Tibial artery (tissue), 4 donors: ENCODE measurements around the gene MPV17L2.

Source experiments
- DNase-seq, 2 donors: peaks; one replicate each; pipeline ENCODE4 v3.0.0-alpha.2; 2019
- H3K27ac ChIP-seq, 2 donors: fragments of 200-600 bp; sonication (generic) in 1 of 2; 1 replicate in 1 of 2; 2 replicates in 1 of 2; pipeline ENCODE4 v1.5.1; 2018 to 2019; ENCODE audit warnings: mild to moderate bottlenecking in 1 of 2
- H3K27me3 ChIP-seq, 2 donors: fragments of 200-600 bp; sonication (generic) in 1 of 2; one replicate each; pipeline versions ENCODE4 v1.5.1 to v1.6.0; 2016 to 2019
- H3K36me3 ChIP-seq, 3 donors: fragments of 200-600 bp; sonication (generic) in 2 of 3; one replicate each; pipeline ENCODE4 v1.5.1; 2016 to 2019; ENCODE audit warnings: mild to moderate bottlenecking in 2 of 3
- H3K4me1 ChIP-seq, 4 donors: fragments of 200-600 bp; sonication (generic) in 2 of 4; 1 replicate in 3 of 4; 2 replicates in 1 of 4; pipeline ENCODE4 v1.5.1; 2016 to 2019
- H3K4me3 ChIP-seq, 2 donors: fragments of 200-600 bp; sonication (generic) in 1 of 2; 1 replicate in 1 of 2; 2 replicates in 1 of 2; pipeline ENCODE4 v1.5.1; 2018 to 2019; ENCODE audit warnings: mild to moderate bottlenecking in 2 of 2
- H3K9me3 ChIP-seq, 3 donors: fragments of 200-600 bp; sonication (generic) in 1 of 3; one replicate each; pipeline ENCODE4 v1.5.1; 2016 to 2019
- CTCF ChIP-seq, 2 experiments: fragments of 200-600 bp in 1 of 2; fragments of 450-650 bp in 1 of 2; IDR thresholded peaks; one replicate each; pipeline ENCODE4 v1.5.1; 2017 to 2019; ENCODE audit warnings: antibody characterized with exemption in 2 of 2, mild to moderate bottlenecking in 1 of 2, moderate library complexity in 1 of 2
- intact Hi-C: fragments of 100-400 bp; cut with DNase I; formaldehyde crosslinking; loops from one replicate; pipeline ENCODE4 v1.15.0; 2023; ENCODE audit warnings: low total_unique reads

Gene MPV17L2

GRCh38 chr19:18153556-18154134, 39.4 kb upstream of the MPV17L2 start:
- no peak for DNase-seq
- H3K27ac ChIP-seq = peak overlapping the region; percentile 95 to 98
- H3K27me3 ChIP-seq = no peaks in the 10 kb centered on the region
- H3K4me1 ChIP-seq = peaks cover 7 to 48% (median 40%) of the 10 kb centered on the region in 4 donors
- no peak for TF ChIP-seq CTCF (IDR thresholded peaks at IDR 0.05)
- H3K9me3 ChIP-seq = no peaks in the 10 kb centered on the region
- peaks cover 5 to 20% (median 11%) of the 10 kb centered on the region in 3 donors for H3K36me3 ChIP-seq
- intact Hi-C loops = loop anchor here (5.0 kb wide), 1 partner anchor 36 kb away; no protein-coding TSS in a partner anchor
- H3K4me3 ChIP-seq = peak overlapping the region; percentile 76 to 98

DNA sequence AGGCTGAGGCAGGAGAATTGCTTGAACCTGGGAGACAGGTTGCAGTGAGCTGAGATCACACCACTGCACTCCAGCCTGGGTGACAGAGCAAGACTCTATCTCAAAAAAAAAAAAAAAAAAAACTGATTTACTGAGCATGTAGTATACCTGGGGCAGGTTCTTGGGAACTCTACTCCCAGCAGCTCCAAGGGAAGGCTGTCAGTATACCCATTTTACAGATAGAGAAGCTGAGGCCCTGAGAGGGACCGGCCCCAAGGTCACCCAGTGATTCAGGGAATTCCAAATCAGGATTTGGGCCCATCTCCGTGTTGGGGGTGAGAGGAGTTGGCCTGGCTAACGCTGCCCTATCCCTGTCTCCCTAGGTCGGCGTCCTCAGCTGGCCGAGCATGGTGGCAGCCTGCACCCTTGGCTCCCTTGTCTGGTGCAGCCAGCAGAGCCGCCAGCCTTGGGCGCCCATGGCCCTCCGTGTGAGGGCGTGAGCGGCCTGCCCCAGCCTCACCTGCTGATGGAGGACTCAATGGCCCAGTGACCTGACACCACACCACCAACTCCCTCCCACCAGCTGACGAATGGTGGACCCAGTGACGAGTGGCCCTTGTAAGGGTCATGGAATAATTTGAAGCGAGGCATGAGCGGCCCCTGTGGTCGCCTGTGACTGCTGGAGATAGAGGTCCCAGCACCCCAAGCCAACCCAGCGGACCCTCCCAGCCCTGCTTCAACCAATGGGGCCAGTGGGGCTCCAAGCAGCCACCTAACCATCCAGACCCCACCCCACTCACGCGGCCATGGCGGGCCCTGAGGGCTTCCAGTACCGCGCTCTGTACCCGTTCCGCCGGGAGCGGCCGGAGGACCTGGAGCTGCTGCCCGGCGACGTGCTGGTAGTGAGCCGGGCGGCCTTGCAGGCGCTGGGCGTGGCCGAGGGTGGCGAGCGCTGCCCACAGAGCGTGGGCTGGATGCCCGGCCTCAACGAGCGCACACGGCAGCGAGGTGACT, 37.6 kb upstream of the MPV17L2 start:
- H3K9me3 ChIP-seq = no peaks in the 10 kb centered on the region
- H3K27me3 ChIP-seq = no peaks in the 10 kb centered on the region
- H3K4me1 ChIP-seq = peaks cover 7 to 51% (median 40%) of the 10 kb centered on the region in 4 donors
- peaks cover 5 to 8% (median 8%) of the 10 kb centered on the region in 3 donors for H3K36me3 ChIP-seq
- DNase-seq = no peak
- H3K4me3 ChIP-seq = no peak overlapping the region
- TF ChIP-seq CTCF (IDR thresholded peaks at IDR 0.05) = no peak
- intact Hi-C loops = no loop called here
- peak overlapping the region; percentile 64 to 76 for H3K27ac ChIP-seq

DNA sequence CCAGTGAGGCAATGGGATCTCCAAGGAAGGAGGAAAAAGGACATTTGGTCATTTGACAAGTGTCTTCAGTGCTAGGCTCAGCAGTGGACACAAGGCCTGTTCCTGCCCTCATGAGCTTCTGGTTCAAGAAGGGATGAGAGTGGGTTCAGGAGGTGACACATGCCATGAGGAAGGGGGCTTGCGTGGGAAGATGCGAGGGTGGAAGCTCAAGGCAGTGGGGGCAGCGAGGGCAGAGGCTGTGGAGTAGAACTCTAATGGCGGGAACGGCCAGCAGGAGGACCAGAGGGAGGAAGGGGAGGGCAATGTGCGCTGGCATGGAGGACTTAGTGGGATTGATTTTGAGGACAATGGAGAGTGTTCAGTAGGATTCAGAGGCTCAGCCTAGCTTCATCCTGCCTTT, 36.8 kb upstream of the MPV17L2 start:
- intact Hi-C loops = no loop called here
- Histone ChIP-seq H3K36me3 (peaks cover 5 to 8% (median 8%) of the 10 kb centered on the region in 3 donors), H3K9me3 (no peaks in the 10 kb centered on the region), H3K4me1 (peaks cover 7 to 57% (median 44%) of the 10 kb centered on the region in 4 donors), H3K27me3 (no peaks in the 10 kb centered on the region), H3K27ac (peak overlapping the region; percentile 64 to 76), H3K4me3 (no peak overlapping the region)
- DNase-seq = no peak
- TF ChIP-seq CTCF (IDR thresholded peaks at IDR 0.05) = no peak

GRCh38 chr19:18156841-18157464, 36.1 kb upstream of the MPV17L2 start:
- H3K4me3 ChIP-seq = no peak overlapping the region
- peaks cover 7 to 56% (median 43%) of the 10 kb centered on the region in 4 donors for H3K4me1 ChIP-seq
- no peak for TF ChIP-seq CTCF (IDR thresholded peaks at IDR 0.05)
- no peaks in the 10 kb centered on the region for H3K27me3 ChIP-seq
- intact Hi-C loops = no loop called here
- peak; percentile 68 to 90 for DNase-seq
- H3K9me3 ChIP-seq = no peaks in the 10 kb centered on the region
- H3K36me3 ChIP-seq = peaks cover 5 to 10% (median 8%) of the 10 kb centered on the region in 3 donors
- peak overlapping the region; percentile 64 to 76 for H3K27ac ChIP-seq

GRCh38 chr19:18157465-18158063, 35.5 kb upstream of the MPV17L2 start:
- intact Hi-C loops = no loop called here
- no peak overlapping the region for H3K4me3 ChIP-seq
- no peak for TF ChIP-seq CTCF (IDR thresholded peaks at IDR 0.05)
- peak overlapping the region; percentile 64 to 76 for H3K27ac ChIP-seq
- H3K9me3 ChIP-seq = no peaks in the 10 kb centered on the region
- H3K27me3 ChIP-seq = no peaks in the 10 kb centered on the region
- DNase-seq = no peak
- peaks cover 5 to 16% (median 8%) of the 10 kb centered on the region in 3 donors for H3K36me3 ChIP-seq
- peaks cover 7 to 55% (median 44%) of the 10 kb centered on the region in 4 donors for H3K4me1 ChIP-seq
